Esophagus muscularis mucosa (tissue), 4 donors: ENCODE data around the gene GCNT3. TPM values are rescaled to one million over a fixed set of nuclear protein-coding genes. Genes with fewer than 3 reads are reported as not detected.

Source experiments
- DNase-seq: peaks from one replicate; pipeline ENCODE4 v3.0.0-alpha.2; 2017; ENCODE audit errors: extremely low spot score
- H3K27ac ChIP-seq, 4 donors: fragments of 200-600 bp; sonication (generic); replicated peaks in 1 of 4; 1 replicate in 3 of 4; 2 replicates in 1 of 4; pipeline ENCODE4 v1.5.1; 2016 to 2019; ENCODE audit warnings: mild to moderate bottlenecking in 1 of 4
- H3K27me3 ChIP-seq, 4 donors: fragments of 200-600 bp; sonication (generic); one replicate each; pipeline versions ENCODE4 v1.5.1 to v1.6.0; 2016 to 2019
- H3K36me3 ChIP-seq, 4 donors: fragments of 200-600 bp; sonication (generic); one replicate each; pipeline ENCODE4 v1.5.1; 2016 to 2019
- H3K4me1 ChIP-seq, 4 donors: fragments of 200-600 bp; sonication (generic); one replicate each; pipeline ENCODE4 v1.5.1; 2016 to 2019
- H3K4me3 ChIP-seq, 4 donors: fragments of 200-600 bp; sonication (generic); 1 replicate in 2 of 4; 2 replicates in 2 of 4; pipeline ENCODE4 v1.5.1; 2016 to 2019; ENCODE audit warnings: mild to moderate bottlenecking in 4 of 4, moderate library complexity in 1 of 4
- H3K9me3 ChIP-seq, 4 donors: fragments of 200-600 bp; sonication (generic); 1 replicate in 3 of 4; 2 replicates in 1 of 4; pipeline ENCODE4 v1.5.1; 2016 to 2019
- EP300 ChIP-seq: sonication (generic); formaldehyde crosslinking; IDR thresholded peaks from one replicate; pipeline ENCODE4 v1.6.1; 2017; ENCODE audit warnings: antibody characterized with exemption
- POLR2A ChIP-seq: fragments of 450-650 bp; IDR thresholded peaks from one replicate; pipeline ENCODE4 v1.6.1; 2017; ENCODE audit warnings: antibody characterized with exemption, moderate library complexity, mild to moderate bottlenecking, low read depth
- POLR2AphosphoS5 ChIP-seq, 2 donors: sonication (generic); formaldehyde crosslinking; IDR thresholded peaks; one replicate each; pipeline ENCODE4 v1.6.1; 2017; ENCODE audit warnings: antibody characterized with exemption in 2 of 2
- WGBS: methylation state at CpG from one replicate; pipeline ENCODE4 v1.1.5; 2018; 5-methylcytosine and 5-hydroxymethylcytosine counted together
- intact Hi-C: fragments of 100-400 bp; cut with DNase I; formaldehyde crosslinking; loops from one replicate; pipeline ENCODE4 v1.15.1; 2023
- total RNA-seq, 4 donors: library from RNA; depleted of rRNA; stranded (reverse); fragments of >200 nt; gene quantifications; one replicate each; pipeline versions ENCODE4 v1.1.0 to v1.2.1, GENCODE V29; 2016
- TF ChIP-seq, protein P1 (sequence below), 3 experiments: fragments of 200-600 bp in 2 of 3; fragments of 450-650 bp in 1 of 3; sonication (generic) in 2 of 3; IDR thresholded peaks; one replicate each; pipeline ENCODE4 v1.5.1; 2017 to 2019; ENCODE audit warnings: antibody characterized with exemption in 3 of 3, mild to moderate bottlenecking in 2 of 3, moderate library complexity in 1 of 3

Gene GCNT3
- total RNA-seq, 4 donors from 2014 or later = 0.69 to 2.9 TPM; not detected in 2

GRCh38 chr15:59594991-59595390, 16.6 kb upstream of the GCNT3 start:
- H3K36me3 ChIP-seq = no peaks in the 10 kb centered on the region
- no peak for DNase-seq
- H3K4me3 ChIP-seq = no peak overlapping the region
- intact Hi-C loops = no loop called here
- WGBS = 100% methylated on average over 2 of the region's 2 CpGs
- peaks cover 0 to 6% (median 0%) of the 10 kb centered on the region in 4 donors for H3K27me3 ChIP-seq
- TF ChIP-seq POLR2A (no peak), EP300 (no peak), POLR2AphosphoS5 (IDR thresholded peaks at IDR 0.05) (no peak)
- TF ChIP-seq, protein P1, sequence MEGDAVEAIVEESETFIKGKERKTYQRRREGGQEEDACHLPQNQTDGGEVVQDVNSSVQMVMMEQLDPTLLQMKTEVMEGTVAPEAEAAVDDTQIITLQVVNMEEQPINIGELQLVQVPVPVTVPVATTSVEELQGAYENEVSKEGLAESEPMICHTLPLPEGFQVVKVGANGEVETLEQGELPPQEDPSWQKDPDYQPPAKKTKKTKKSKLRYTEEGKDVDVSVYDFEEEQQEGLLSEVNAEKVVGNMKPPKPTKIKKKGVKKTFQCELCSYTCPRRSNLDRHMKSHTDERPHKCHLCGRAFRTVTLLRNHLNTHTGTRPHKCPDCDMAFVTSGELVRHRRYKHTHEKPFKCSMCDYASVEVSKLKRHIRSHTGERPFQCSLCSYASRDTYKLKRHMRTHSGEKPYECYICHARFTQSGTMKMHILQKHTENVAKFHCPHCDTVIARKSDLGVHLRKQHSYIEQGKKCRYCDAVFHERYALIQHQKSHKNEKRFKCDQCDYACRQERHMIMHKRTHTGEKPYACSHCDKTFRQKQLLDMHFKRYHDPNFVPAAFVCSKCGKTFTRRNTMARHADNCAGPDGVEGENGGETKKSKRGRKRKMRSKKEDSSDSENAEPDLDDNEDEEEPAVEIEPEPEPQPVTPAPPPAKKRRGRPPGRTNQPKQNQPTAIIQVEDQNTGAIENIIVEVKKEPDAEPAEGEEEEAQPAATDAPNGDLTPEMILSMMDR (IDR thresholded peaks at IDR 0.05) = no peak
- H3K9me3 ChIP-seq = no peaks in the 10 kb centered on the region
- no peak overlapping the region for H3K27ac ChIP-seq
- H3K4me1 ChIP-seq = no peaks in the 10 kb centered on the region

- peaks cover 0 to under 1% (median 0%) of the 10 kb centered on the region in 4 donors for H3K27me3 ChIP-seq
- H3K4me1 ChIP-seq = no peaks in the 10 kb centered on the region
- no peak overlapping the region for H3K27ac ChIP-seq
- no peak for DNase-seq
- H3K36me3 ChIP-seq = no peaks in the 10 kb centered on the region
- WGBS = 68% methylated on average over 7 of the region's 7 CpGs
- no peak for TF ChIP-seq POLR2A
- TF ChIP-seq, protein P1 (IDR thresholded peaks at IDR 0.05) = no peak
- no peak for TF ChIP-seq EP300
- TF ChIP-seq POLR2AphosphoS5 (IDR thresholded peaks at IDR 0.05) = no peak
- intact Hi-C loops = no loop called here
- H3K4me3 ChIP-seq = no peak overlapping the region
- no peaks in the 10 kb centered on the region for H3K9me3 ChIP-seq
Measured at GRCh38 chr15:59595434-59595915, 16.1 kb upstream of the GCNT3 start.

GRCh38 chr15:59596640-59597039, 14.9 kb upstream of the GCNT3 start:
- no peak overlapping the region for H3K27ac ChIP-seq
- TF ChIP-seq, protein P1 (IDR thresholded peaks at IDR 0.05) = no peak
- no peak for TF ChIP-seq POLR2A
- TF ChIP-seq EP300 = no peak
- no peak for TF ChIP-seq POLR2AphosphoS5 (IDR thresholded peaks at IDR 0.05)
- intact Hi-C loops = no loop called here
- peaks cover 0 to 7% (median 1%) of the 10 kb centered on the region in 4 donors for H3K9me3 ChIP-seq
- H3K27me3 ChIP-seq = no peaks in the 10 kb centered on the region
- H3K4me3 ChIP-seq = no peak overlapping the region
- no peaks in the 10 kb centered on the region for H3K4me1 ChIP-seq
- no peaks in the 10 kb centered on the region for H3K36me3 ChIP-seq
- no peak for DNase-seq

DNA sequence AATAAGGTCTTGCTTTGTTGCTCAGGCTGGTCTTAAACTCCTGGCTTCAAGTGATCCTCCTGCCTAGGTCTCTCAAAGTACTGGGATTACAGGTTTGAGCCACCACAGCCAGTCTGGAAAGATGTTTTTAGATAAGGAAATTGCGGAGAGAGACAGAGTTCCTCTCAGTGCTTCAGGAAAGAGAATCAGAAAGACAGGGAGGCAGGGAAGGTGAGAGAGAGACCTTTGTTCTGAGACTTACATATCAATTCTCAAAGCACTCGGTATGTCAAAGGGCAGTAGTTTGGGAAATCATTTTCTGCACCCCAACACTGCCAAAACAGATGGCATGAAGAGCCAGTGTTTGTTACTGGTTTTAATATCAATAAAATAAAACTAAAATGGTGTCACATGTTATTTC, 13.1 kb upstream of the GCNT3 start:
- Histone ChIP-seq H3K4me3 (no peak overlapping the region), H3K27ac (no peak overlapping the region), H3K9me3 (peaks cover 0 to 11% (median 3%) of the 10 kb centered on the region in 4 donors), H3K4me1 (no peaks in the 10 kb centered on the region), H3K36me3 (no peaks in the 10 kb centered on the region), H3K27me3 (no peaks in the 10 kb centered on the region)
- intact Hi-C loops = no loop called here
- no peak for TF ChIP-seq EP300
- TF ChIP-seq POLR2A = no peak
- no peak for TF ChIP-seq POLR2AphosphoS5 (IDR thresholded peaks at IDR 0.05)
- TF ChIP-seq, protein P1 (IDR thresholded peaks at IDR 0.05) = no peak
- 93% methylated on average over 2 of the region's 2 CpGs for WGBS
- DNase-seq = no peak

DNA sequence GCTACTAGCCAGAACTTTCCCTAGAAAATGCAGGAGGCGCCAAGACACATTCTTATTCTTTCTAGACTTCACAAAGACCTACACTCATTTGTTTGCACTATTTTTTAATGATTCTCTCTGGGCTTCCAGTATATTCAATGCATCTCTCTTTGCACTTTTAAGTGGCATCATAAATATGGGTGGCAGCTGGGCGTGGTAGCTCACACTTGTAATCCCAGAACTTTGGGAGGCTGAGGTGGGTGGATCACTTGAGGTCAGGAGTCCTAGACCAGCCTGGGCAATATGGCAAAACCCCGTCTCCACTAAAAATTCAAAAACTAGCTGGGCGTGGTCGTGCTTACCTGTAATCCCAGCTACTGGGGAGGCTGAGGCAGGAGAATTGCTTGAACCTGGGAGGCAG, 5.6 kb upstream of the GCNT3 start:
- H3K4me3 ChIP-seq = no peak overlapping the region
- WGBS = 74% methylated on average over 4 of the region's 5 CpGs
- peaks cover 0 to 13% (median 3%) of the 10 kb centered on the region in 4 donors for H3K9me3 ChIP-seq
- H3K4me1 ChIP-seq = no peaks in the 10 kb centered on the region
- H3K27ac ChIP-seq = no peak overlapping the region
- no peak for DNase-seq
- H3K27me3 ChIP-seq = no peaks in the 10 kb centered on the region
- no peaks in the 10 kb centered on the region for H3K36me3 ChIP-seq
- TF ChIP-seq, protein P1 (IDR thresholded peaks at IDR 0.05) = no peak
- TF ChIP-seq POLR2AphosphoS5 (IDR thresholded peaks at IDR 0.05) (no peak), POLR2A (no peak), EP300 (no peak)
- intact Hi-C loops = no loop called here
